IMR-90 (cell line): ENCODE data around the gene PDE11A.

Experiments
- CEBPB ChIP-seq: IDR thresholded peaks from 2 replicates; pipeline ENCODE4 v1.6.1; 2012; ENCODE audit warnings: low read depth, low read length, improper control_type of control experiment
- CHD1 ChIP-seq: IDR thresholded peaks from 2 replicates; pipeline ENCODE4 v1.6.1; 2012; ENCODE audit warnings: low read depth, low read length, improper control_type of control experiment
- CTCF ChIP-seq: conservative IDR thresholded peaks from 2 replicates; pipeline ENCODE4 v1.5.1; 2012; ENCODE audit warnings: mild to moderate bottlenecking, low read depth, low read length, improper control_type of control experiment
- ELK1 ChIP-seq: fragments of 150-350 bp; IDR thresholded peaks from 2 replicates; pipeline ENCODE4 v1.6.1; 2016; ENCODE audit warnings: low read depth, mild to moderate bottlenecking, low read length, moderate library complexity, borderline replicate concordance
- FOS ChIP-seq: fragments of 150-350 bp; IDR thresholded peaks from 2 replicates; pipeline ENCODE4 v1.6.1; 2016; ENCODE audit warnings: low read depth, low read length
- MAFK ChIP-seq: IDR thresholded peaks from 2 replicates; pipeline ENCODE4 v1.6.1; 2012; ENCODE audit warnings: low read depth, low read length, improper control_type of control experiment
- MXI1 ChIP-seq: IDR thresholded peaks from 2 replicates; pipeline ENCODE4 v1.6.1; 2012; ENCODE audit warnings: low read depth, mild to moderate bottlenecking, low read length, moderate library complexity, borderline replicate concordance
- POLR2A ChIP-seq: IDR thresholded peaks from 2 replicates; pipeline ENCODE4 v1.6.1; 2012; ENCODE audit warnings: mild to moderate bottlenecking, low read depth, low read length
- RCOR1 ChIP-seq: IDR thresholded peaks from 2 replicates; pipeline ENCODE4 v1.6.1; 2012; ENCODE audit warnings: mild to moderate bottlenecking, low read length, improper control_type of control experiment; ENCODE audit not compliant: insufficient replicate concordance
- RFX5 ChIP-seq: IDR thresholded peaks from 2 replicates; pipeline ENCODE4 v1.8.0; 2012; ENCODE audit warnings: low read depth, mild to moderate bottlenecking, low read length, moderate library complexity
- SMC3 ChIP-seq: fragments of 150-350 bp; IDR thresholded peaks from 2 replicates; pipeline ENCODE4 v1.6.1; 2016; ENCODE audit warnings: low read depth, mild to moderate bottlenecking, antibody characterized with exemption, low read length, moderate library complexity
- USF2 ChIP-seq: fragments of 150-350 bp; IDR thresholded peaks from 2 replicates; pipeline ENCODE4 v1.6.1; 2017; ENCODE audit warnings: mild to moderate bottlenecking, antibody characterized with exemption, low read length, low read depth

- TF ChIP-seq POLR2A (no peak), CTCF (no peak), RFX5 (no peak), MAFK (no peak), USF2 (no peak), FOS (no peak), CEBPB (no peak), MXI1 (no peak), ELK1 (no peak), CHD1 (no peak), RCOR1 (no peak), SMC3 (no peak)
These were observed 3.6 kb upstream of the PDE11A start for GRCh38 chr2:178076130-178076529.
